ENCODE measurements around the gene ATP11B.
A peak's percentile ranks its signal among the peaks of the same experiment; 100 is the strongest.
"Not testable (repeated sequence)": the region's sequence is repeated elsewhere in the genome, so short reads cannot be mapped to it uniquely, and the experiment has no call there.

ATP11B gene

GRCh38 chr3:182795389-182795782, 2.1 kb downstream of the ATP11B start:
- DNase-seq (ENCODE audit: low spot score) = peak; percentile 70

GRCh38 chr3:182796310-182796709, 3.0 kb downstream of the ATP11B start:
- DNase-seq (ENCODE audit: low spot score) = no peak

GRCh38 chr3:182797876-182798275, 4.6 kb downstream of the ATP11B start:
- no peak for DNase-seq (ENCODE audit: low spot score)

- DNase-seq (ENCODE audit: low spot score) = not testable (repeated sequence)
These were observed 5.8 kb downstream of the ATP11B start for GRCh38 chr3:182799143-182799542.

- DNase-seq (ENCODE audit: low spot score) = no peak
These were observed 7.2 kb downstream of the ATP11B start for GRCh38 chr3:182800508-182800907.

GRCh38 chr3:182802413-182803390, 9.4 kb downstream of the ATP11B start:
- DNase-seq (ENCODE audit: low spot score) = no peak

GRCh38 chr3:182803596-182803995, 10.3 kb downstream of the ATP11B start:
- DNase-seq (ENCODE audit: low spot score) = no peak

GRCh38 chr3:182807061-182807460, 13.8 kb downstream of the ATP11B start:
- no peak for DNase-seq (ENCODE audit: low spot score)

GRCh38 chr3:182808041-182808770, 14.9 kb downstream of the ATP11B start:
- DNase-seq (ENCODE audit: low spot score) = no peak

GRCh38 chr3:182809531-182809930, 16.2 kb downstream of the ATP11B start:
- DNase-seq (ENCODE audit: low spot score) = no peak

GRCh38 chr3:182810574-182811268, 17.4 kb downstream of the ATP11B start:
- no peak for DNase-seq (ENCODE audit: low spot score)

GRCh38 chr3:182811269-182811596, 17.9 kb downstream of the ATP11B start:
- DNase-seq (ENCODE audit: low spot score) = no peak

GRCh38 chr3:182812123-182812522, 18.8 kb downstream of the ATP11B start:
- DNase-seq (ENCODE audit: low spot score) = no peak

- no peak for DNase-seq (ENCODE audit: low spot score)
These were observed 21.2 kb downstream of the ATP11B start for GRCh38 chr3:182814419-182815062.

GRCh38 chr3:182816181-182816580, 22.9 kb downstream of the ATP11B start:
- no peak for DNase-seq (ENCODE audit: low spot score)

- DNase-seq (ENCODE audit: low spot score) = no peak
These were observed 25.1 kb downstream of the ATP11B start for GRCh38 chr3:182818296-182818978.

- DNase-seq (ENCODE audit: low spot score) = no peak
These were observed 28.1 kb downstream of the ATP11B start for GRCh38 chr3:182821221-182821981.

- not testable (repeated sequence) for DNase-seq (ENCODE audit: low spot score)
These were observed 29.0 kb downstream of the ATP11B start for GRCh38 chr3:182822260-182822659.

GRCh38 chr3:182824957-182825356, 31.7 kb downstream of the ATP11B start:
- no peak for DNase-seq (ENCODE audit: low spot score)

GRCh38 chr3:182829761-182830405, 36.6 kb downstream of the ATP11B start:
- no peak for DNase-seq (ENCODE audit: low spot score)
